Small intestine (tissue), 16 donors: ENCODE measurements around the gene EPYC. TPM values are rescaled to one million over a fixed set of nuclear protein-coding genes. Genes with fewer than 3 reads are reported as not detected.

Experiments used
- DNase-seq, 2 donors: peaks; one replicate each; pipeline versions ENCODE4 v3.0.0 to v3.0.0-alpha.2; 2013
- FAIRE-seq: peaks from 2 replicates; lab custom pipeline; 2012; peaks lifted over from hg19 to GRCh38; lab: Jason Lieb, UNC
- H3K27ac ChIP-seq, 3 donors: one replicate each; pipeline ENCODE4 v1.5.1; 2013; ENCODE audit warnings: low read length in 2 of 3, mild to moderate bottlenecking in 2 of 3, control low read depth in 1 of 3, inconsistent platforms in 1 of 3, low read depth in 1 of 3, moderate library complexity in 1 of 3
- H3K27me3 ChIP-seq, 3 donors: one replicate each; pipeline ENCODE4 v1.6.1; 2013; ENCODE audit warnings: low read length in 3 of 3, inconsistent platforms in 1 of 3; ENCODE audit not compliant: control insufficient read depth in 3 of 3, insufficient read depth in 3 of 3
- H3K36me3 ChIP-seq, 3 donors: one replicate each; pipeline ENCODE4 v1.6.1; 2013; ENCODE audit warnings: low read length in 3 of 3, inconsistent platforms in 1 of 3, low read depth in 1 of 3, mild to moderate bottlenecking in 1 of 3, moderate library complexity in 1 of 3; ENCODE audit not compliant: control insufficient read depth in 3 of 3, insufficient read depth in 2 of 3
- H3K4me1 ChIP-seq, 3 donors: one replicate each; pipeline ENCODE4 v1.6.1; 2013; ENCODE audit warnings: low read length in 2 of 3, inconsistent platforms in 1 of 3, low read depth in 1 of 3, mild to moderate bottlenecking in 1 of 3, moderate library complexity in 1 of 3; ENCODE audit not compliant: control insufficient read depth in 3 of 3, insufficient read depth in 2 of 3
- H3K4me3 ChIP-seq, 3 donors: one replicate each; pipeline ENCODE4 v1.5.1; 2013; ENCODE audit warnings: low read length in 3 of 3, control low read depth in 1 of 3, inconsistent platforms in 1 of 3, low read depth in 1 of 3, mild to moderate bottlenecking in 1 of 3, moderate library complexity in 1 of 3
- H3K9me3 ChIP-seq, 2 donors: one replicate each; pipeline ENCODE4 v1.6.1; 2013; ENCODE audit warnings: low read depth in 1 of 2, low read length in 1 of 2; ENCODE audit not compliant: control insufficient read depth in 2 of 2, insufficient read depth in 1 of 2
- WGBS, 3 donors: extraction: QIAGEN DNeasy Blood & Tissue Kit; methylation state at CpG; one replicate each; pipeline ENCODE4 v1.1.7; 2013; 5-methylcytosine and 5-hydroxymethylcytosine counted together
- long read RNA-seq, 10 donors: transcript quantifications; one replicate each; lab custom pipeline, GENCODE V29; 2026
- polyA plus RNA-seq, 4 donors: library from polyadenylated mRNA; stranded (reverse) in 3 of 4; unstranded in 1 of 4; fragments of 200-250 nt in 3 of 4; fragments of 120-200 nt in 1 of 4; gene quantifications; one replicate each; pipeline versions ENCODE4 v1.2.1 to v1.2.3, GENCODE V29; 2013
- donor health status: healthy with polysubstance abuse.
- donor health status: control.
- donor health status: control.
- donor health status: Bipolar disorder and iron deficiency.
- donor health status: healthy.

The EPYC gene, protein sequence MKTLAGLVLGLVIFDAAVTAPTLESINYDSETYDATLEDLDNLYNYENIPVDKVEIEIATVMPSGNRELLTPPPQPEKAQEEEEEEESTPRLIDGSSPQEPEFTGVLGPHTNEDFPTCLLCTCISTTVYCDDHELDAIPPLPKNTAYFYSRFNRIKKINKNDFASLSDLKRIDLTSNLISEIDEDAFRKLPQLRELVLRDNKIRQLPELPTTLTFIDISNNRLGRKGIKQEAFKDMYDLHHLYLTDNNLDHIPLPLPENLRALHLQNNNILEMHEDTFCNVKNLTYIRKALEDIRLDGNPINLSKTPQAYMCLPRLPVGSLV
- not detected for polyA plus RNA-seq
- long read RNA-seq, donor 1: 0 reads
- long read RNA-seq, donor 2: 0 reads
- long read RNA-seq, donor 3: 0 reads
- long read RNA-seq, donor 4: 0 reads
- long read RNA-seq, donor 5: 0 reads
- long read RNA-seq, donor 6: 0 reads
- long read RNA-seq, donor 7: 0 reads
- long read RNA-seq, donor 8: 0 reads
- long read RNA-seq, donor 9: 0 reads
- long read RNA-seq, donor 10: 0 reads

- Histone ChIP-seq H3K27ac (no peak within 1 kb of the TSS), H3K4me3 (no peak within 1 kb of the TSS), H3K9me3 (no peaks in the 10 kb centered on the region), H3K4me1 (no peaks in the 10 kb centered on the region), H3K36me3 (no peaks in the 10 kb centered on the region), H3K27me3 (no peaks in the 10 kb centered on the region)
- DNase-seq (no peak), FAIRE-seq (peak; percentile 72)
Measured at GRCh38 chr12:91004872-91005271, at the start of gene EPYC. TSS of gene EPYC (minus strand) at chr12:91004972. CDS start at chr12:91002565, 2,407 bp downstream.

- Histone ChIP-seq H3K27me3 (peaks cover 0 to 2% (median 0%) of the 10 kb centered on the region in 3 donors), H3K9me3 (no peaks in the 10 kb centered on the region), H3K27ac (peak overlapping the region in 1 of 3 donors; percentile 32), H3K4me1 (no peaks in the 10 kb centered on the region), H3K4me3 (no peak overlapping the region), H3K36me3 (no peaks in the 10 kb centered on the region)
- 67 to 77% (median 74%) methylated on average over 4 of the region's 4 CpGs for WGBS, 3 donors
- FAIRE-seq (no peak), DNase-seq (peak in 1 of 2 donors; percentile 16)
Measured at GRCh38 chr12:91053951-91054715, 49.4 kb upstream of the EPYC start.

DNA sequence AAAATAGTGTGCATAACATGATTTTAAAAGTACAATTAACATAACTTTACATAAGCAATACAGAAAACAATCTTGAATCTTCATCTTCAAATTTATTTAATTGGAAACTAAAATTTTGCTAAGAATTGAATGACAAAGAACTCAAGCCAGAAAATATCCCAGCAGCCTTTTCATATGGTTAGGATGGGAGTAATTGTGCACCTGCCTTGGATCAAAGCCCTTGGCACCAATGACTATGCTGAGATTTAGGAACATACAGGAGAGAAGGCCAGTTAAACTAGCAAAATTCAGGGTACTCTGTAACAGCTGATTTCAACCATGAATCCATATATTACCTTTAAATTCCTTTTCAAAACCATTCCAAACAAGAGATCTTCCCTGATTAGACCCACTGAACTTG, 47.3 kb upstream of the EPYC start:
- Histone ChIP-seq H3K27me3 (peaks cover 0 to 2% (median 0%) of the 10 kb centered on the region in 3 donors), H3K4me3 (no peak overlapping the region), H3K36me3 (no peaks in the 10 kb centered on the region), H3K4me1 (no peaks in the 10 kb centered on the region), H3K9me3 (no peaks in the 10 kb centered on the region), H3K27ac (no peak overlapping the region)
- FAIRE-seq (no peak), DNase-seq (no peak)

DNA sequence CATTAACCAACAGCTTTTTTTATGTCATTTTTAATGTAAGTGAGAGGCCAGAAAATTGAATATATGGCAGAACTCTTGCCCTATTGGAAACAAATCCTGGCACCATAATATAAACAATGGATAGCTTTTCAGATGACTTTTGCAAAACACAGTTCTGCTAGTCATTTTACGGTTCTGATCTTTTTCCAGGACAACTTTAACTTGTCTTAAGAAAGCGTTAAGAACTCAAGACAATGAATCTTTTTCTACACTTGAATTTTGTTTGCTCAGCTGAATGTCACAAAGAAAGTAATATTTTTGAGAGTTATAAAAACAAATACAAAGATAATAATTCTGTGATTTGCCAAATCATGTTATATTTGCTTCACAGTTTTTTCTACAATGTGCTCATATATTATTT, 39.8 kb upstream of the EPYC start:
- H3K27ac ChIP-seq: no peak overlapping the region

DNA sequence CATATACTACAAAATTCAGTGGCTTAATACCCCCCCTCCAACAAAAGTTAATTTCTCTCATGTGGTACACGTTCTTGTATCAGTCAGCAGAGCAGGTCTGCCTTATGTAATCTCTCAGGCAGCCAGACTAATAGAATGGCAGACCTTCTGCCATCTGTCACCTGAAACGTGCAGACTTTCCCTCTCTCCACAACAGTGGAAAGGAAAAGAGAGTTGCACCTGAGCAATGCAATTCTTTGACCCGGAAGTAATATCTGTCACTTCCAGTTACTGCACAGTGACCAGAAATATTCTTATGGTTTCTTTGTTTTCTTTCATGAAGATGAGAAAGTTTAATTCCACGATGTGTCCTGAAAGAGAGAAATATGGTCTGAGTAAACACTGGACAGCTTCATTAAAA, 38.6 kb upstream of the EPYC start:
- FAIRE-seq (no peak), DNase-seq (no peak)
- Histone ChIP-seq H3K27me3 (no peaks in the 10 kb centered on the region), H3K36me3 (no peaks in the 10 kb centered on the region), H3K4me1 (no peaks in the 10 kb centered on the region), H3K9me3 (no peaks in the 10 kb centered on the region), H3K4me3 (no peak overlapping the region), H3K27ac (no peak overlapping the region)
- WGBS, 3 donors: 56 to 71% (median 57%) methylated on average over 4 of the region's 4 CpGs

More for the DNA sequence above, 39.8 kb upstream of the EPYC start:
- Histone ChIP-seq H3K36me3 (no peaks in the 10 kb centered on the region), H3K27me3 (no peaks in the 10 kb centered on the region), H3K9me3 (no peaks in the 10 kb centered on the region), H3K4me1 (no peaks in the 10 kb centered on the region), H3K4me3 (no peak overlapping the region)
- DNase-seq: no peak
- FAIRE-seq: no peak
- 83 to 90% (median 87%) methylated on average over 2 of the region's 2 CpGs for WGBS, 3 donors

DNA sequence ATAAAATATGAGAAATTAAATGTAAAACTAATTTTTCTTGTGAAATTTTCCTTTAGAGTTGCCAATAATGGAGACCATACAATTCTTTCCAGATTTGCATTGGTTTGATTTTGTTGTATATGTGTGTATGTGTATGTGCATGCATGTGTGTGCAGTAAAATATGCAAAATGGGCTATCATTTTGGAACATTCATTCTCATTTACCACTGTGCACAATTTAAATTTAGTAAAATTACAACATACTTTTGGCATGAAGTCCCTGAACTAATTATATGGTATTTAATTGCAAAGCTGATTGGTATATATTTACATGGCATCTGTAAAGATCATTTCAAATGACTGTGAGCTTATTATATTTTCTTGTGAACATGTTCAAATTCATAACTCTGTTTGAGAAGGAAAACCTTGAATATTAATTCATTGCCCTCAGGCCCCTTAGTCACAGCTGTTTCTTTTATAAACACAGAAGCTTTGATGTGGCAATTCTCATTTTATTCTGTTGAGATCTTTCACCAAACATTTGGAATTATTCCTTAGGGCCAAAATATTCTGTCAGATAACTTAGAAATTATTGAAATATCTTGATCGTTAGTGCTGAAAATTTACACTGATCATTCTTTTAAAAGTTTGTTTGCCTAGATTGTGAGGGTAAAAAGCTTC, 35.5 kb upstream of the EPYC start:
- H3K9me3 ChIP-seq: no peaks in the 10 kb centered on the region
- no peak for DNase-seq
- FAIRE-seq: no peak
- no peaks in the 10 kb centered on the region for H3K4me1 ChIP-seq
- no peak overlapping the region for H3K27ac ChIP-seq
- no peaks in the 10 kb centered on the region for H3K27me3 ChIP-seq
- 61 to 73% (median 64%) methylated on average over 1 of the region's 1 CpG for WGBS, 3 donors
- H3K36me3 ChIP-seq: no peaks in the 10 kb centered on the region
- no peak overlapping the region for H3K4me3 ChIP-seq

- no peak for FAIRE-seq
Measured at GRCh38 chr12:91037276-91037675, 32.5 kb upstream of the EPYC start.

DNA sequence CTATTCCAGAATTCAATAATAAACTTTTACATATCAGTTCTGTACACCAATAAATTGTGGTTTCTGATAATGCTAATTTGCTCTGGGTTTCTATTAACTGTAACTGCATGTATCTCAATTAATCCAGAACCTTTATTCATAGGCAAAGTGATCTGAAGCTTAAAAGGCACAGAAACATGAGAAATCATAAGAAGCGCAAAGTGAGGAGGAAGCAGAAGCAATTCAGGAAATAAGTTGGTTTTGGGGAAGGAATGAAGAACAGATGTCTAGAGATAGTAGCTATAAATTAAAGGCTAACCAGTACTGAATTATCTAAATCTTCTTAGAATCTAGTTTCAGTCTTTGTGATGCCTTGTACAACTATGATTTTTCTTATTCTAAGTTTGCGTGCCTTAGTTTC, 28.5 kb upstream of the EPYC start:
- no peak for DNase-seq
- WGBS, 3 donors: 77 to 81% (median 80%) methylated on average over 2 of the region's 2 CpGs
- no peaks in the 10 kb centered on the region for H3K36me3 ChIP-seq
- no peak overlapping the region for H3K4me3 ChIP-seq
- no peak overlapping the region for H3K27ac ChIP-seq
- no peaks in the 10 kb centered on the region for H3K4me1 ChIP-seq
- FAIRE-seq: no peak
- H3K27me3 ChIP-seq: no peaks in the 10 kb centered on the region
- no peaks in the 10 kb centered on the region for H3K9me3 ChIP-seq

More at GRCh38 chr12:91037276-91037675, 32.5 kb upstream of the EPYC start:
- no peaks in the 10 kb centered on the region for H3K9me3 ChIP-seq
- no peaks in the 10 kb centered on the region for H3K36me3 ChIP-seq
- no peak overlapping the region for H3K4me3 ChIP-seq
- H3K27ac ChIP-seq: no peak overlapping the region
- DNase-seq: no peak
- H3K27me3 ChIP-seq: no peaks in the 10 kb centered on the region
- H3K4me1 ChIP-seq: no peaks in the 10 kb centered on the region
